Ovary (tissue), 9 donors: Measurements from ENCODE around the gene MBP. TPM values are rescaled to one million over a fixed set of nuclear protein-coding genes. Genes with fewer than 3 reads are reported as not detected.
A peak's percentile ranks its signal among the peaks of the same experiment; 100 is the strongest.

Source experiments
- DNase-seq, 5 donors: peaks; one replicate each; pipeline ENCODE4 v3.0.0-alpha.2; 2019 to 2020
- H3K27ac ChIP-seq, 2 donors: fragments of 200-600 bp; one replicate each; pipeline versions ENCODE4 v1.5.1 to v1.8.0; 2019 to 2022
- H3K27me3 ChIP-seq: fragments of 200-600 bp; one replicate; pipeline ENCODE4 v1.8.0; 2022
- H3K36me3 ChIP-seq: fragments of 200-600 bp; sonication (generic); one replicate; pipeline ENCODE4 v1.5.1; 2019
- H3K4me1 ChIP-seq: one replicate; pipeline ENCODE4 v1.8.1; 2013; ENCODE audit warnings: mild to moderate bottlenecking, moderate library complexity; ENCODE audit not compliant: insufficient read depth
- H3K4me3 ChIP-seq: fragments of 200-600 bp; sonication (generic); one replicate; pipeline ENCODE4 v1.5.1; 2017
- H3K9me3 ChIP-seq, 2 donors: fragments of 200-600 bp in 1 of 2; sonication (generic) in 1 of 2; one replicate each; pipeline versions ENCODE4 v1.5.1 to v1.8.1; 2013 to 2019; ENCODE audit warnings: mild to moderate bottlenecking in 1 of 2, moderate library complexity in 1 of 2
- CTCF ChIP-seq, 3 donors: fragments of 450-650 bp in 2 of 3; fragments of 200-600 bp in 1 of 3; IDR thresholded peaks; one replicate each; pipeline versions ENCODE4 v1.5.1 to v1.8.0; 2016 to 2022; ENCODE audit warnings: antibody characterized with exemption in 3 of 3, mild to moderate bottlenecking in 1 of 3
- EP300 ChIP-seq: sonication (generic); formaldehyde crosslinking; IDR thresholded peaks from one replicate; pipeline ENCODE4 v1.6.1; 2017; ENCODE audit warnings: antibody characterized with exemption
- POLR2A ChIP-seq: fragments of 450-650 bp; IDR thresholded peaks from one replicate; pipeline ENCODE4 v1.6.1; 2017; ENCODE audit warnings: antibody characterized with exemption, mild to moderate bottlenecking, moderate library complexity
- whole genome bisulfite sequencing, 3 donors: extraction: QIAGEN DNeasy Blood & Tissue Kit in 1 of 3; methylation state at CpG; one replicate each; pipeline versions ENCODE4 v1.1.5 to v1.1.7; 2013 to 2017; 5-methylcytosine and 5-hydroxymethylcytosine counted together
- intact Hi-C, 4 donors: fragments of 100-400 bp; cut with DNase I; formaldehyde crosslinking; loops; one replicate each; pipeline versions ENCODE4 v1.11.0 to v1.15.1; 2022 to 2023
- polyA plus RNA-seq, 2 donors: library from polyadenylated mRNA; stranded (reverse); fragments of 200-250 nt in 1 of 2; fragments of 350-450 nt in 1 of 2; fragmentation: Illumina TruSeq in 1 of 2; extraction: RNeasy Lipid Tissue Mini Kit (QIAGEN cat#74804) in 1 of 2; gene quantifications; one replicate each; pipeline ENCODE4 v1.2.3, GENCODE V29; 2013 to 2014
- total RNA-seq, 7 donors: library from RNA; depleted of rRNA in 2 of 7; stranded (reverse); fragments of >200 nt in 2 of 7; fragmentation: NEBNext Ultra II Directional in 3 of 7; extraction: Animal tissue kit (Norgen Biotek cat#: 25700) in 3 of 7; gene quantifications; one replicate each; pipeline versions ENCODE4 v1.1.0 to v1.2.4, GENCODE V29; 2016 to 2023
- donor health status: DM: no; HTN: no; CAD: no; lungs with moderate emphysema.
- donor health status: DM: no; HTN: no; CAD: no.
- donor health status: Bipolar disorder and iron deficiency.
- donor health status: DM: yes; HTN: yes; CAD: no.
- donor health status: DM: no; HTN: no; CAD: no.
- donor health status: DM: yes; HTN: yes; CAD: no.

MBP gene
- total and polyA plus RNA-seq, 9 donors: 7.1 to 38.2 (median 23.2) TPM

- H3K4me3 ChIP-seq: no peak overlapping the region
- intact Hi-C loops: no loop called here
- 86 to 98% (median 89%) methylated on average over 7 of the region's 7 CpGs for WGBS, 3 donors
- H3K36me3 ChIP-seq: no peaks in the 10 kb centered on the region
- H3K27ac ChIP-seq: no peak overlapping the region
- H3K9me3 ChIP-seq: no peaks in the 10 kb centered on the region
- H3K27me3 ChIP-seq: no peaks in the 10 kb centered on the region
- peaks cover 12% of the 10 kb centered on the region for H3K4me1 ChIP-seq
- DNase-seq: no peak
- TF ChIP-seq CTCF (IDR thresholded peaks at IDR 0.05): no peak
- TF ChIP-seq EP300: no peak
- no peak for TF ChIP-seq POLR2A
These were observed 60.0 kb downstream of the MBP start for GRCh38 chr18:77072566-77072965.

- no peaks in the 10 kb centered on the region for H3K27me3 ChIP-seq
- DNase-seq: peak in 1 of 5 donors; percentile 45
- 11 to 17% (median 13%) methylated on average over 10 of the region's 10 CpGs for WGBS, 3 donors
- no peaks in the 10 kb centered on the region for H3K36me3 ChIP-seq
- H3K4me1 ChIP-seq: peaks cover 17% of the 10 kb centered on the region
- H3K4me3 ChIP-seq: no peak overlapping the region
- no peaks in the 10 kb centered on the region for H3K9me3 ChIP-seq
- no peak overlapping the region for H3K27ac ChIP-seq
- no peak for TF ChIP-seq POLR2A
- TF ChIP-seq EP300: no peak
- TF ChIP-seq CTCF (IDR thresholded peaks at IDR 0.05): no peak
- intact Hi-C loops: no loop called here
These were observed 60.8 kb downstream of the MBP start for GRCh38 chr18:77071711-77072292.

GRCh38 chr18:77071061-77071460 lies 61.5 kb downstream of the MBP start:
- Histone ChIP-seq H3K27me3 (no peaks in the 10 kb centered on the region), H3K4me1 (peaks cover 17% of the 10 kb centered on the region), H3K36me3 (no peaks in the 10 kb centered on the region), H3K4me3 (no peak overlapping the region), H3K27ac (no peak overlapping the region), H3K9me3 (no peaks in the 10 kb centered on the region)
- 88 to 93% (median 89%) methylated on average over 2 of the region's 2 CpGs for WGBS, 3 donors
- intact Hi-C loops: no loop called here
- TF ChIP-seq CTCF (IDR thresholded peaks at IDR 0.05) (no peak), EP300 (no peak), POLR2A (no peak)
- no peak for DNase-seq

- Histone ChIP-seq H3K4me1 (peaks cover 17% of the 10 kb centered on the region), H3K36me3 (no peaks in the 10 kb centered on the region), H3K27me3 (no peaks in the 10 kb centered on the region), H3K4me3 (no peak overlapping the region), H3K9me3 (no peaks in the 10 kb centered on the region), H3K27ac (no peak overlapping the region)
- 85 to 94% (median 90%) methylated on average over 16 of the region's 16 CpGs for WGBS, 3 donors
- intact Hi-C loops: no loop called here
- TF ChIP-seq CTCF (IDR thresholded peaks at IDR 0.05): no peak
- no peak for TF ChIP-seq POLR2A
- no peak for TF ChIP-seq EP300
- DNase-seq: no peak
These were observed 62.0 kb downstream of the MBP start for GRCh38 chr18:77070627-77071026.
